GM10266 (cell line): ENCODE measurements around the gene FASN.

Experiments used
- DNase-seq: peaks from one replicate; pipeline ENCODE4 v3.0.0; 2012; ENCODE audit errors: extremely low spot score
- TF ChIP-seq, protein P1 (sequence below): IDR thresholded peaks from 2 replicates; pipeline ENCODE4 v1.5.1; 2012; ENCODE audit warnings: mild to moderate bottlenecking, low read depth; ENCODE audit not compliant: control insufficient read depth, insufficient read depth; ENCODE audit errors: missing control alignments

Gene FASN

DNA sequence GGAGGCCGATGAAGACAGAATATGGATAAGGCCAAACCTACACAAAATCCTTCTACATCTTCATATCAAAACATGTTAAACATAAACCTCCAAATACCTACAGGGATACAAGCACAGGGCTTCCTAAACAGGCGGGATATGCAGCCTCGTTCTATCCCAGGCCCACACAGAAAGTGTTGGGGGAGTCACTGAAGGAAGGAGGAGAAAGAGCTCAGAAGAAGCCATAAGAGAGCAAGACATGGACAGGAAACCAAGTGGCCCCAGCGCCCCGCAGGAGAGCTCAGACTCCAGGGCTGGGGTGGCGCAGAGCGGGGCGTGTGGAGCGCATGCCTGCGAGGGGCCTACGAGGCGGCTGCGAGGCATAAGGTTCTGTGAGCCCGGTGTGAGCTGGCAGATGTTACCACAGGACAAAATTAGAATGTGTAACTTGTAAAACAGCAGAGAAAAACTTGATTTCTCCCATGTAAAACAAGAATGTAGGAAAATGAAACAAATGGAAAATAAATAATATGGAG lies 11.0 kb upstream of the FASN start:
- TF ChIP-seq, protein P1, sequence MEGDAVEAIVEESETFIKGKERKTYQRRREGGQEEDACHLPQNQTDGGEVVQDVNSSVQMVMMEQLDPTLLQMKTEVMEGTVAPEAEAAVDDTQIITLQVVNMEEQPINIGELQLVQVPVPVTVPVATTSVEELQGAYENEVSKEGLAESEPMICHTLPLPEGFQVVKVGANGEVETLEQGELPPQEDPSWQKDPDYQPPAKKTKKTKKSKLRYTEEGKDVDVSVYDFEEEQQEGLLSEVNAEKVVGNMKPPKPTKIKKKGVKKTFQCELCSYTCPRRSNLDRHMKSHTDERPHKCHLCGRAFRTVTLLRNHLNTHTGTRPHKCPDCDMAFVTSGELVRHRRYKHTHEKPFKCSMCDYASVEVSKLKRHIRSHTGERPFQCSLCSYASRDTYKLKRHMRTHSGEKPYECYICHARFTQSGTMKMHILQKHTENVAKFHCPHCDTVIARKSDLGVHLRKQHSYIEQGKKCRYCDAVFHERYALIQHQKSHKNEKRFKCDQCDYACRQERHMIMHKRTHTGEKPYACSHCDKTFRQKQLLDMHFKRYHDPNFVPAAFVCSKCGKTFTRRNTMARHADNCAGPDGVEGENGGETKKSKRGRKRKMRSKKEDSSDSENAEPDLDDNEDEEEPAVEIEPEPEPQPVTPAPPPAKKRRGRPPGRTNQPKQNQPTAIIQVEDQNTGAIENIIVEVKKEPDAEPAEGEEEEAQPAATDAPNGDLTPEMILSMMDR, result no peak
- no peak for DNase-seq

DNA sequence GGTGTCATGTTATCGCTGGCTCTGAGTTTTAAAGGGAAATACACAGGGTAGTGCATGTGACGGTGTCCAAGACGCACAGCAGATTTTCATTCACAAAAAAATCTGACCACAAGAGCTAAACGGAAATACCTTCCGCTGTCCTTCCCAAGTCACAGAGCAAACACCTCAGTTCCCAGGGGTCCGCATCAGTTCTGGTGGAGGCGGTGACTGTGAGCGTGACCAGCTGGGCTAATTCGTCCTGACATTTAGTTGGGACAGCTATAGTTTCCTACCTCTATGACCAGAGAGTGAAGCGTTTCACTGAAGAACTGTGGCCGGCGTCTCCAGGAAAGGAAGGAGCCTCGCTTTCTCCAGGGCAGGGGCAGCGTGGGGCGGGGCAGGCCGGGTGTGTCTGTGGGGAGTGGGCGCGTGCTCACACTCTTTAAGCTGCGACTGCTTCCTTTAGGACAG lies 10.5 kb upstream of the FASN start:
- TF ChIP-seq, protein P1, result no peak
- DNase-seq, result no peak

DNA sequence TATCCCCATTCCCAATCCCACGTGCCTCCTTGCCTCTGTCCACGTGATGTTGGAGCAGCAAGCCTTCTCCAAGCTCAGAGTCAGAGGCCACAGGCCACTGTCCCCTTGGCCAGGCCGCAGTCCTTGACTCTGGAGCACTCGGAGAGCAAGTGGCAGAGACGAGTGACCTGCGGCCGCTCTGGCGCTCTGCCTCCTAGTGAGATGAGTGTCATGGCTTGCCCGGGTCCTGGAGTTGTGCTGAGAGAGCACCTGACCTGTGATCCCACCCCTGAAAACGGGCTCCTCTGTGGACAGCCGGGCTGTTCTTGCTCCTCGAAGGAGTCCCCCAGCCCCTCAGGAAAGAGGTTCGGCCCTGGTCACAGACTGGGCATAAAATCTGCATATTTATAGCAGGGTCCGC lies 10.0 kb upstream of the FASN start:
- no peak for DNase-seq
- TF ChIP-seq, protein P1, result no peak

DNA sequence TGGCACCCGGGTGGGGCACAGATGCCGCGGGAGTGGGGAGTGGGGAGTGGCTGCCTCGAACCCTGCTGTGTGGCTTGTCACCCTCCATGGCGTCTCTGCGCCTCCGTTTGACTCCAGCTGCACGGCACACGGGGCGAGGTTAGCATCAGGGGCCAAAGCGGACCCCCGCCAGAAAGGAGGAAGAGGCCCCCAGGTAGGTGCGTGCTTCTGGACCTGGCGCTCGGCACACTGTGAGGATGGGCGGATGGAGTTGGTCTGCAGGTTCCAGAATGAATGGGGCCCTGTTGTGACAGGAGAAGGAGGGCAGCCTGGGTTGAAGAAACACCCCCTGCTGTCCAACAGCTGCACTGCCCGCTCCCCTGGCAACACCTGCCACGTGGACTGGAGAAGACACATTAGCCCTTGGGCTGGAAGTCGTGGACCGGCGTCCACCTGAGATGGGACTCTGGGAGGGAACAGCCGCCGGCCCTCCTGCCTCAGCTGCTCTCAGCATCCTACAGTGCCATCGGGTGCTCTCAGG lies 9.4 kb upstream of the FASN start:
- TF ChIP-seq, protein P1, result peak; percentile 39
- peak; percentile 51 for DNase-seq

DNA sequence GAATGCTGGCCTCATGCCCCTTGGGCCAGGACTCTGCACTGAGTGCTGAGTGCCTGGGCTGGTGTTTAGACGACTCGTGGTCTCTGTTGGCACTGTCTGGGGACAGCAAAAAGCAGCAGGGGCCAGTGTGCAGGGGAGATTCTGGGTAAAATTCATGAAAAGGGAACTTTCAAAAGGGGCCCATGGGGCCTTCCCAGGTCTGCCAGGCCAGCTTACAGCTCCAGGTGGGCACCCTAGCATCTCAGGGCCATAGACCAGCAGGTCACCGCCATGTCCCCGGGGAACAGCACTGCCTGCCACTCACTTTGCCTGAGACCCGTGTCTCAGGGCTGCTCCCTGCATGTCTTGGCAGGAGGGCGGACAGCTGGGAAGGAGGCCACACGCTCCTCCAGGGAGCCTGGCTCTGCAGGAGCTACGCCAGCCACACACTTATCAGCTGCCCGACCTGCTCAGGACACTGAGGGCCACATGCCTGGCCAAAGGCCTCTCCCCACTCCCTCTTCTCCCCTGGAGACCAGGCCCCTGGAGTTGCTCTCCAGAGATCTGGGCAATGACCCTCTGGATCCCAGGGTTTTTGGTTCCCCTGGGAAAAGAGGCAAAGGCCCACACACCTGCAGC lies 8.8 kb upstream of the FASN start:
- peak; percentile 55 for DNase-seq
- TF ChIP-seq, protein P1, result no peak

DNA sequence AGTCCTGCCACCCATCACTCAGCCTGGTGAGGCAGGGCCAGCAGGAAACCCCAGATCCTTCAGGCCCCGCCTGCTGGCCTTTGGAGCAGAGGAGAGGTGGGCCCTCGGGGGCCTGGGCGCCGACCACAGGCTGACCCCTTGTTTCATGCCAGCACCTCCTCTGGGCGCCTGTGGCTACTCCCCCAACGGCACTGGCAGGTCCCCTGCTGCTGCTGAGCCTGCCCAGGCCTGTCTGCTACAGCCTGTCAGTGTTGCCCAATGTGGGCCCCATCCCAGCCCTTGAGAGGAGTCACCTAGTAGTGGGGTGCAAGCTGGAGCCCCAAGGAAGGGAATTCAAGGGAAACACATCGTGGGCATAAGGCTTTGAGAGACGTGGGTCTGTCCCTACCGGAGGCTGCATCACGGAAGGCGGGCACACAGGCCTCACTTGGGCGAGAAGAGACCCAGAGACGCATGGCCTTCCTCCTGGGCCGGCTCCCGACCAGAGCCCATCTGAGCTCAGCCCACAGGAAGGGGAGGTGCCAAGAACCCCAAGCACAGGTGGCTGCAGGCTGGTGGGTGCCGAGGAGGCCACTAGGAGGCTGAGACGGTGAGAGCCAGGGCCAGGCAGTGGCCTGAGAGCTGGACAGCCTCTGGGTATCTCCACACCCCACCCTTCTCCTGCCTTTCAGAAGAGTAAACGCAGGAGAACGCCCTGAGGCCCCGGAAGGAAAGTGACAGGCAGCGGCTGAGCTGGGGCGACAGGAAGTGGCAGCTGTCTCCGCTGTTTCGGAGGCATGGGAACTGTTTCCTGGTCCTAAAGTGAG lies 8.0 kb upstream of the FASN start:
- peak; percentile 93 for DNase-seq
- TF ChIP-seq, protein P1, result peak; percentile 59
